ENCODE measurements around the gene SBF1. TPM values are rescaled to one million over a fixed set of nuclear protein-coding genes. Genes with fewer than 3 reads are reported as not detected.

SBF1 gene
- total RNA-seq, 2 experiments from 2014 or later: 220 to 227 TPM

GRCh38 chr22:50469377-50470305, 5.2 kb downstream of the SBF1 start:
- H3K27ac ChIP-seq (ENCODE audit: low read depth in 1 of 2, low read length in 2 of 2): peak overlapping the region; percentile 82 to 94

GRCh38 chr22:50468626-50469025, 6.2 kb downstream of the SBF1 start:
- intact Hi-C loops (cut with DNase I, micrococcal nuclease): no loop called here

More at GRCh38 chr22:50469377-50470305, 5.2 kb downstream of the SBF1 start:
- peaks cover 72% of the 10 kb centered on the region for H3K4me1 ChIP-seq (ENCODE audit: insufficient read depth, low read length)
- ATAC-seq (ENCODE audit: poor library complexity) (peak; percentile 86), DNase-seq (peak; percentile 88 to 99 (median 98))
- no peaks in the 10 kb centered on the region for H3K27me3 ChIP-seq (ENCODE audit: control insufficient read depth in 1 of 2, insufficient read depth in 2 of 2, low read length in 2 of 2)
- POLR2A ChIA-PET: interaction anchor here (0.6 to 3.2 kb wide), 20 partner anchors 9 to 225 kb away, joined by 3 to 39 read pairs (median 6); partner anchors contain the start of genes ADM2, CHKB, LMF2 and NCAPH2
- peaks cover 62% of the 10 kb centered on the region for H3K4me1 Mint-ChIP-seq (ENCODE audit: low read depth)
- H3K27ac Mint-ChIP-seq: peak overlapping the region; percentile 94
- TF ChIP-seq CTCF (IDR thresholded peaks at IDR 0.05): peak; percentile 21
- no peaks in the 10 kb centered on the region for H3K9me3 ChIP-seq (ENCODE audit: control insufficient read depth in 1 of 2, insufficient read depth in 1 of 2, low read length in 2 of 2)
- peaks cover 51% of the 10 kb centered on the region for H3K36me3 Mint-ChIP-seq (ENCODE audit: low read depth)
- peak overlapping the region; percentile 89 for H3K4me3 Mint-ChIP-seq
- H3K4me3 ChIP-seq (ENCODE audit: low read length): peak overlapping the region; percentile 49
- no peaks in the 10 kb centered on the region for H3K27me3 Mint-ChIP-seq
- H3K9me3 Mint-ChIP-seq: no peaks in the 10 kb centered on the region
- CTCF ChIA-PET: interaction anchor here (0.6 to 2.0 kb wide), 10 partner anchors 11 to 162 kb away, joined by 3 to 20 read pairs (median 4); partner anchors contain the start of genes LMF2, NCAPH2 and SCO2
- intact Hi-C loops (cut with DNase I, micrococcal nuclease): loop anchor here (1.0 to 5.0 kb wide), 3 partner anchors 38 to 58 kb away; partner anchors contain the start of genes LMF2 (in 2 of the 2), NCAPH2 (in 1 of the 2) and SCO2 (in 1 of the 2)
- peaks cover 49% of the 10 kb centered on the region for H3K36me3 ChIP-seq (ENCODE audit: insufficient read depth, low read length)

More at GRCh38 chr22:50468626-50469025, 6.2 kb downstream of the SBF1 start:
- peaks cover 57% of the 10 kb centered on the region for H3K4me1 Mint-ChIP-seq (ENCODE audit: low read depth)
- H3K36me3 Mint-ChIP-seq (ENCODE audit: low read depth): peaks cover 57% of the 10 kb centered on the region
- peak overlapping the region; percentile 94 for H3K27ac Mint-ChIP-seq
- ChIA-PET POLR2A (interaction anchor here (0.6 to 3.2 kb wide), 7 partner anchors 9 to 224 kb away, joined by 3 to 33 read pairs (median 6); partner anchors contain the start of genes LMF2, NCAPH2, SCO2 and TUBGCP6), CTCF (interaction anchor here (1.0 to 2.0 kb wide), 3 partner anchors 12 to 57 kb away, joined by 3 to 20 read pairs (median 4); partner anchors contain the start of genes LMF2, NCAPH2 and SCO2)
- no peaks in the 10 kb centered on the region for H3K27me3 Mint-ChIP-seq
- H3K9me3 Mint-ChIP-seq: no peaks in the 10 kb centered on the region
- H3K9me3 ChIP-seq (ENCODE audit: control insufficient read depth in 1 of 2, insufficient read depth in 1 of 2, low read length in 2 of 2): no peaks in the 10 kb centered on the region
- H3K36me3 ChIP-seq (ENCODE audit: insufficient read depth, low read length): peaks cover 59% of the 10 kb centered on the region
- no peak for DNase-seq
- peak overlapping the region; percentile 89 for H3K4me3 Mint-ChIP-seq
- ATAC-seq (ENCODE audit: poor library complexity): no peak
- H3K4me3 ChIP-seq (ENCODE audit: low read length): peak overlapping the region; percentile 49
- TF ChIP-seq CTCF (IDR thresholded peaks at IDR 0.05): no peak
- H3K4me1 ChIP-seq (ENCODE audit: insufficient read depth, low read length): peaks cover 66% of the 10 kb centered on the region
- peak overlapping the region; percentile 82 to 92 for H3K27ac ChIP-seq (ENCODE audit: low read depth in 1 of 2, low read length in 2 of 2)
- H3K27me3 ChIP-seq (ENCODE audit: control insufficient read depth in 1 of 2, insufficient read depth in 2 of 2, low read length in 2 of 2): no peaks in the 10 kb centered on the region
